Activated CD4-positive, alpha-beta T cell treated with anti-CD3 and anti-CD28 coated beads, Interleukin-2, amount 10 ng/mL, durations not matched to agents 24 days and 14 days (primary cell): Measurements from ENCODE around the gene INTS4. TPM values are rescaled to one million over a fixed set of nuclear protein-coding genes. Genes with fewer than 3 reads are reported as not detected.
"Not testable (repeated sequence)": the region's sequence is repeated elsewhere in the genome, so short reads cannot be mapped to it uniquely, and the experiment has no call there.

Source experiments
- DNase-seq: peaks from one replicate; pipeline ENCODE4 v3.0.0; 2022
- H3K27ac Mint-ChIP-seq: one replicate; pipeline ENCODE4 v1.8.0; 2022; ENCODE audit warnings: mild to moderate bottlenecking, mixed read lengths
- H3K27me3 Mint-ChIP-seq: one replicate; pipeline ENCODE4 v1.8.0; 2022; ENCODE audit warnings: mixed read lengths
- H3K36me3 Mint-ChIP-seq: one replicate; pipeline ENCODE4 v1.8.0; 2022; ENCODE audit warnings: low read depth, mild to moderate bottlenecking, mixed read lengths
- H3K4me1 Mint-ChIP-seq: one replicate; pipeline ENCODE4 v1.8.0; 2021; ENCODE audit warnings: mixed read lengths
- H3K4me3 Mint-ChIP-seq: one replicate; pipeline ENCODE4 v1.8.0; 2022; ENCODE audit warnings: mild to moderate bottlenecking, moderate library complexity, mixed read lengths
- H3K9me3 Mint-ChIP-seq: one replicate; pipeline ENCODE4 v1.8.0; 2021; ENCODE audit warnings: mixed read lengths
- intact Hi-C: fragments of 100-400 bp; cut with micrococcal nuclease; formaldehyde crosslinking; loops from one replicate; pipeline ENCODE4 v1.15.1; 2023
- total RNA-seq: library from RNA; stranded (reverse); gene quantifications from 2 replicates; pipeline ENCODE4 v1.2.3, GENCODE V29; 2022

INTS4 gene
- total RNA-seq, 1 donor from 2014 or later: 60.0 TPM

GRCh38 chr11:77891703-77892102 is 102.8 kb downstream of the INTS4 start:
- H3K27ac Mint-ChIP-seq, H3K4me1 Mint-ChIP-seq: not testable (repeated sequence)
- peaks cover 37% of the 10 kb centered on the region for H3K36me3 Mint-ChIP-seq

GRCh38 chr11:77891256-77891655 is 103.2 kb downstream of the INTS4 start:
- DNase-seq, H3K27me3 Mint-ChIP-seq, H3K9me3 Mint-ChIP-seq, H3K4me3 Mint-ChIP-seq, intact Hi-C loops, H3K4me1 Mint-ChIP-seq, H3K27ac Mint-ChIP-seq: not testable (repeated sequence)
- H3K36me3 Mint-ChIP-seq: peaks cover 41% of the 10 kb centered on the region

More at GRCh38 chr11:77891703-77892102, 102.8 kb downstream of the INTS4 start:
- H3K27me3 Mint-ChIP-seq, H3K4me3 Mint-ChIP-seq, H3K9me3 Mint-ChIP-seq, DNase-seq, intact Hi-C loops: not testable (repeated sequence)

- peaks cover 38% of the 10 kb centered on the region for H3K36me3 Mint-ChIP-seq
- intact Hi-C loops, H3K4me1 Mint-ChIP-seq, H3K9me3 Mint-ChIP-seq, H3K4me3 Mint-ChIP-seq, DNase-seq, H3K27me3 Mint-ChIP-seq, H3K27ac Mint-ChIP-seq: not testable (repeated sequence)
These were observed 103.8 kb downstream of the INTS4 start for GRCh38 chr11:77890619-77891056.

- H3K4me1 Mint-ChIP-seq, H3K4me3 Mint-ChIP-seq, H3K9me3 Mint-ChIP-seq, H3K27ac Mint-ChIP-seq, intact Hi-C loops, H3K27me3 Mint-ChIP-seq, DNase-seq: not testable (repeated sequence)
- peaks cover 39% of the 10 kb centered on the region for H3K36me3 Mint-ChIP-seq
These were observed 104.3 kb downstream of the INTS4 start for GRCh38 chr11:77890100-77890614.

- H3K9me3 Mint-ChIP-seq, H3K4me1 Mint-ChIP-seq, H3K4me3 Mint-ChIP-seq, H3K27me3 Mint-ChIP-seq, H3K27ac Mint-ChIP-seq, DNase-seq, intact Hi-C loops: not testable (repeated sequence)
- H3K36me3 Mint-ChIP-seq: peaks cover 43% of the 10 kb centered on the region
These were observed 105.4 kb downstream of the INTS4 start for GRCh38 chr11:77889045-77889444.

- Mint-ChIP-seq H3K4me3 (no peak overlapping the region), H3K36me3 (peaks cover 44% of the 10 kb centered on the region), H3K27ac (no peak overlapping the region), H3K27me3 (no peaks in the 10 kb centered on the region), H3K4me1 (no peaks in the 10 kb centered on the region), H3K9me3 (no peaks in the 10 kb centered on the region)
- intact Hi-C loops: no loop called here
- DNase-seq: no peak
These were observed 108.1 kb downstream of the INTS4 start for GRCh38 chr11:77886401-77886800.

- intact Hi-C loops: no loop called here
- Mint-ChIP-seq H3K27ac (no peak overlapping the region), H3K36me3 (peaks cover 35% of the 10 kb centered on the region), H3K4me1 (peaks cover 2% of the 10 kb centered on the region), H3K9me3 (no peaks in the 10 kb centered on the region), H3K27me3 (no peaks in the 10 kb centered on the region), H3K4me3 (no peak overlapping the region)
- DNase-seq: no peak
These were observed 109.7 kb downstream of the INTS4 start for GRCh38 chr11:77884829-77885190.

GRCh38 chr11:77884186-77884828 is 110.2 kb downstream of the INTS4 start:
- no peaks in the 10 kb centered on the region for H3K27me3 Mint-ChIP-seq
- peaks cover 35% of the 10 kb centered on the region for H3K36me3 Mint-ChIP-seq
- no peak for DNase-seq
- H3K9me3 Mint-ChIP-seq: no peaks in the 10 kb centered on the region
- peaks cover 7% of the 10 kb centered on the region for H3K4me1 Mint-ChIP-seq
- intact Hi-C loops: no loop called here
- H3K27ac Mint-ChIP-seq: no peak overlapping the region
- no peak overlapping the region for H3K4me3 Mint-ChIP-seq

- Mint-ChIP-seq H3K36me3 (peaks cover 36% of the 10 kb centered on the region), H3K9me3 (no peaks in the 10 kb centered on the region), H3K27ac (no peak overlapping the region), H3K4me1 (peaks cover 9% of the 10 kb centered on the region), H3K27me3 (no peaks in the 10 kb centered on the region), H3K4me3 (no peak overlapping the region)
- DNase-seq: no peak
- intact Hi-C loops: no loop called here
These were observed 110.7 kb downstream of the INTS4 start for GRCh38 chr11:77883775-77884174.

- peaks cover 28% of the 10 kb centered on the region for H3K36me3 Mint-ChIP-seq
- no peak for DNase-seq
- H3K27me3 Mint-ChIP-seq: no peaks in the 10 kb centered on the region
- H3K4me3 Mint-ChIP-seq: no peak overlapping the region
- intact Hi-C loops: no loop called here
- no peaks in the 10 kb centered on the region for H3K9me3 Mint-ChIP-seq
- no peak overlapping the region for H3K27ac Mint-ChIP-seq
- peaks cover 9% of the 10 kb centered on the region for H3K4me1 Mint-ChIP-seq
These were observed 112.1 kb downstream of the INTS4 start for GRCh38 chr11:77882396-77882795.

GRCh38 chr11:77879218-77879617 is 115.2 kb downstream of the INTS4 start:
- peaks cover 20% of the 10 kb centered on the region for H3K36me3 Mint-ChIP-seq
- H3K27ac Mint-ChIP-seq: no peak overlapping the region
- no peaks in the 10 kb centered on the region for H3K9me3 Mint-ChIP-seq
- H3K4me3 Mint-ChIP-seq: no peak overlapping the region
- intact Hi-C loops: no loop called here
- no peaks in the 10 kb centered on the region for H3K27me3 Mint-ChIP-seq
- DNase-seq: no peak
- peaks cover 9% of the 10 kb centered on the region for H3K4me1 Mint-ChIP-seq

GRCh38 chr11:77878247-77878646 is 116.2 kb downstream of the INTS4 start:
- H3K27ac Mint-ChIP-seq, H3K9me3 Mint-ChIP-seq, H3K4me1 Mint-ChIP-seq, H3K27me3 Mint-ChIP-seq, intact Hi-C loops, DNase-seq, H3K4me3 Mint-ChIP-seq: not testable (repeated sequence)
- peaks cover 14% of the 10 kb centered on the region for H3K36me3 Mint-ChIP-seq

GRCh38 chr11:77876045-77876444 is 118.4 kb downstream of the INTS4 start:
- Mint-ChIP-seq H3K9me3 (no peaks in the 10 kb centered on the region), H3K27ac (no peak overlapping the region), H3K4me3 (no peak overlapping the region), H3K4me1 (peaks cover 9% of the 10 kb centered on the region), H3K27me3 (no peaks in the 10 kb centered on the region), H3K36me3 (peaks cover 14% of the 10 kb centered on the region)
- intact Hi-C loops: no loop called here
- no peak for DNase-seq

- peaks cover 11% of the 10 kb centered on the region for H3K36me3 Mint-ChIP-seq
These were observed 120.3 kb downstream of the INTS4 start for GRCh38 chr11:77874206-77874605.

GRCh38 chr11:77873345-77873744 is 121.1 kb downstream of the INTS4 start:
- H3K4me1 Mint-ChIP-seq: no peaks in the 10 kb centered on the region
- no peaks in the 10 kb centered on the region for H3K9me3 Mint-ChIP-seq
- no peak overlapping the region for H3K27ac Mint-ChIP-seq
- H3K27me3 Mint-ChIP-seq: no peaks in the 10 kb centered on the region
- no peak for DNase-seq
- intact Hi-C loops: no loop called here
- H3K36me3 Mint-ChIP-seq: peaks cover 8% of the 10 kb centered on the region
- no peak overlapping the region for H3K4me3 Mint-ChIP-seq

More at GRCh38 chr11:77874206-77874605, 120.3 kb downstream of the INTS4 start:
- intact Hi-C loops: no loop called here
- Mint-ChIP-seq H3K4me1 (peaks cover 1% of the 10 kb centered on the region), H3K27me3 (no peaks in the 10 kb centered on the region), H3K27ac (no peak overlapping the region), H3K9me3 (no peaks in the 10 kb centered on the region), H3K4me3 (no peak overlapping the region)
- DNase-seq: no peak
